ENCODE results near the gene LRRC28. TPM values are rescaled to one million over a fixed set of nuclear protein-coding genes. Genes with fewer than 3 reads are reported as not detected.
"Not testable (repeated sequence)": the region's sequence is repeated elsewhere in the genome, so short reads cannot be mapped to it uniquely, and the experiment has no call there.

Gene LRRC28
- 10 to 100 TPM; 24.1 to 36.5 (median 33.4) TPM for polyA plus RNA-seq (ENCODE audit: insufficient read length in 4 of 4)

DNA sequence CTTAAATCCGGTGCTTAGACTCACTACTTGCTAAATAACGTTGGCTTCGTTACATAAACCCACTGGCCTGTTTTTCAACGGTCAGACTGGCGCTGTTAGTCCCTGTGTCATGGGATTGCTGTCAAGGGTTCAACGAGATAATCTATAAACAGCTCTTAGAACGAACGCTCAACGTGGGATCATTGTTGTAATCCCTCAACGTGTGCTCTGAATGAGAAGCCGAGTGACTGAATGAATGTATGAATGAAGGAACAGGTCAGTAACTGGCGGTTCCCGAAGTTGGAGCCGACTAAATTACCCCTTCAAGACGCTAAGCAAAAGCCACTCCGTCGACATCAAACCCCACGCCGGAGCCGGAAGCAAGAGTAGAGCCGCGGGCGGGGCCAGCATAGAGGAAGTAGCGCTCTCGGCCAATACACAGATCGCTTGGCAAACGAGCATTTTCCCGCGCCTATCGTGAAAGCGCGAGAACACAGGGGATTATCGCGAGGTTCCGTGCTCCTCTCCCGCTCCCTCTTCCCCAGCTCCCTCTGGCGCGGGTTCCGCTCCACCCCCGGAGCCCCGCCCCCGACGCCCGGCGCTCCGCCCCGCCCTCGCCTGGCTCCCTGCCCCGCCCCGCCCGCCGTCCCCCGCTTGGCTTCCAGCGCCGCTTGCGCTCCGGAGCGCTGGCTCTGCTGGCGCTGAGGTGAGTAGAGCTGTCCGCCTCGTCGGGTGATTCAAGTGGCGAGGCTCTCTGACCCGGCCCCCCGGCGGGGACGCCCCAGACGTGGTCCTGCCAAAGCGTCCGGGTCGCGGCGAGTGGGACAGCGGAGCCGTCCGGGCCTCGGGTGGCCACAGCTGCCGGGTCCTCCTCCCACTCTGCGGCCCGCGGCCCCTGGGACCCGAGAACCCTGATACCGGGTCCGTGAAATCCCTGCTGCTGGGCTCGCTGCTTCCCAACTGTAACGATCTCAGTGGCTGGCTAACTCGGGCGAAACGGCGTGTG lies at the start of gene LRRC28:
Gene LRRC28, plus strand, starts transcription at position 625 of the 985 bp plus-strand sequence. CDS start 4,477 bp downstream, outside the sequence.
- peak; percentile 98 to 99 (median 99) for DNase-seq (ENCODE audit: low read depth in 4 of 4, low spot score in 3 of 4)

- no peak for DNase-seq (ENCODE audit: low read depth in 4 of 4, low spot score in 3 of 4)
Measured at GRCh38 chr15:99202176-99202552, 49.1 kb upstream of the LRRC28 start.

GRCh38 chr15:99207672-99208071 lies 43.6 kb upstream of the LRRC28 start:
- no peak for DNase-seq (ENCODE audit: low read depth in 4 of 4, low spot score in 3 of 4)

- no peak for DNase-seq (ENCODE audit: low read depth in 4 of 4, low spot score in 3 of 4)
Measured at GRCh38 chr15:99209326-99209725, 42.0 kb upstream of the LRRC28 start.

DNA sequence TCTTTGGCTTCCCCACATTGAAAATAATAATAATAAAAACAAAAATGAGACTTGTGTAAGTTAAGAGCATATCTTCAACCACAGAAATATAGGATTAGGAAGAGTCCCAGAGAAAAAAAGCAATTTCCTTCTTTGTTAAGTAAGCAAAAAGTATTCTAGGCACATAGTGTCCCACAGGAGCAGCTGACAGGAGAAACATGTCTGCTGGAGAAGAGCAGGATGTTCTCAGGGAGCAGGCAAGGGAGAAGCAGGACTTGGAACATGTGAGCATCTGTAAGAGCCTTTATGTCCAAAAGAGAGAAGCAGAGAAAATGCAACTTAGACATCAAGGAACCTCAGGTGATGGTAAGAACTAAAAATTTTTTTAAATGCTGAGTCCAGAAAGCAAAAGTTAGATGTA lies 40.9 kb upstream of the LRRC28 start:
- DNase-seq (ENCODE audit: low read depth in 4 of 4, low spot score in 3 of 4) = no peak

GRCh38 chr15:99211926-99212325 lies 39.4 kb upstream of the LRRC28 start:
- DNase-seq (ENCODE audit: low read depth in 4 of 4, low spot score in 3 of 4) = no peak

- no peak for DNase-seq (ENCODE audit: low read depth in 4 of 4, low spot score in 3 of 4)
Measured at GRCh38 chr15:99212406-99212805, 38.9 kb upstream of the LRRC28 start.

DNA sequence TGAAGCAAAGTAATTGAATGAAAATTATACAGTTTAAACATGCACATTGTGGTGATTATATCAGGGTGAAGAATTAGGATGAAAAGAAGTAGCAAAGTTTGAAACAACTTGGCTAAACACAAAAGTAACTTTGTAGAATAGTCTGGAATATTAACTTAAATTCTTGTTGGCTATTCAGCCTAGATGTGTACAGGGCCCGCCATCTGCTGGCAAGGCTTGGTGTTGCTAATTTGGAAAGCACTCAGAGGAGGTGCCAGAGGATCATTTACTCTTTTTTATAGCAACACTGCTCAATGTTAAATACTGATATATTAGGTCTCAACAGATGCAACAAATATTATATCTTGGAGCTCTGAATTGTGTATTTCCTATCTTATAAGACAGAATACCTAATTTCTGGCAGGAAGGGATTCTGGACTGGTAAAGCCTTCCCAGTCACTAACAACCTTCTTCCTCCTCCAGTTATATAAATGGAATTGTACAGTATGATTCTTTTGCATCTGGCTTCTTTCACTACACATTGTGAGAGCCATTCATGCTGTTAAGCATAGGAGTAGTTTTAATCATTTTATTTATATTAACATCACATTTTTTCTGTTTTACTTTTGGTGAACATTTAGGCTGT lies 38.0 kb upstream of the LRRC28 start:
- DNase-seq (ENCODE audit: low read depth in 4 of 4, low spot score in 3 of 4) = peak in 3 of 4 donors; percentile 20 to 32 (median 32)

GRCh38 chr15:99224372-99225214 lies 26.7 kb upstream of the LRRC28 start:
- DNase-seq (ENCODE audit: low read depth in 4 of 4, low spot score in 3 of 4) = no peak

GRCh38 chr15:99226802-99227201 lies 24.5 kb upstream of the LRRC28 start:
- no peak for DNase-seq (ENCODE audit: low read depth in 4 of 4, low spot score in 3 of 4)

DNA sequence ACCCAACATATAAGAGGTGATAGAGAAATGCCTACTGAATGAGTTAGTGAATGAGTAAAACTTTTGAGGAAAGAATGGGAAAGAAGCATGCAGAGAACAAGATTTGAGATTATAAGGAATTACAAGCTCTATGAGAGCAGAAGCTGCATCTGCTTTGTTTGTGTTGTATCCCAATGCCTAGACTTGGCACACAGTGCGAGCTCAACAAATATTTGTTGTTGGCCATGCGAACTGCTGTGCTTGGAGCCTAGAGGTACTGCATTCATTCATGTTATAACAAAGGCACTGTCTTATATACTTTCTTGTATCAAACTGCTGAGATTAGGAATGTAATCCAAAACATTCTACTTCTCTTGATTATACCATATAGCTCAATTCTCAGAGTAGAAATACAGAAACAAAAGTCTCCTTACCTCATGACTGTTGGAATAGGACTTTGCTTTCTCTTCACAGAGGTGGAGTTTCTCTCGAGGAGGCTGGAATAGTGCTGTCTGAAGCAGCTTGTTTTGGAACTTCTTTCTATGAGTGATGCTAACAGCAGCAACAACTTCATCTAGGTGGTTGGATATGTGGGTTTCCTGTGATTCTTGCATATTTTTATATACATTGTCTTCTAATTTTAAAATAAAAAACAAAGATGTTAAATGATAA lies 23.0 kb upstream of the LRRC28 start:
- DNase-seq (ENCODE audit: low read depth in 4 of 4, low spot score in 3 of 4) = no peak

GRCh38 chr15:99230867-99231266 lies 20.4 kb upstream of the LRRC28 start:
- DNase-seq (ENCODE audit: low read depth in 4 of 4, low spot score in 3 of 4) = no peak

DNA sequence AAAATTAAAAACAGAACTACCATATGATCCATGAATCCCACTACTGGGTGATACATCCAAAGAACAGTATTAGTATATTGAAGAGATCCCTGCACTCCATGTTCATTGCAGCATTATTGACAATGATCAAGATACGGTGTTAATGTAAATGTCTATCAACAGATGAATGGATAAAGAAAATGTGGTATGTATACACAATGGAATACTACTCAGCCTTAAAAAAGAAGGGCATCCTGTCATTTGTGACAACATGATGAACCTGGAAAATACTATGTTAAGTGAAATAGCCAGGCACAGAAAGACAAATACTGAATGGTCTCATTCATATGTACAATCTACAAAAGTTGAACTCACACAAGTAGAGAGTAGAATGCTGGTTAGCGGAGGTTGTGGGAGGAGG lies 18.5 kb upstream of the LRRC28 start:
- no peak for DNase-seq (ENCODE audit: low read depth in 4 of 4, low spot score in 3 of 4)

DNA sequence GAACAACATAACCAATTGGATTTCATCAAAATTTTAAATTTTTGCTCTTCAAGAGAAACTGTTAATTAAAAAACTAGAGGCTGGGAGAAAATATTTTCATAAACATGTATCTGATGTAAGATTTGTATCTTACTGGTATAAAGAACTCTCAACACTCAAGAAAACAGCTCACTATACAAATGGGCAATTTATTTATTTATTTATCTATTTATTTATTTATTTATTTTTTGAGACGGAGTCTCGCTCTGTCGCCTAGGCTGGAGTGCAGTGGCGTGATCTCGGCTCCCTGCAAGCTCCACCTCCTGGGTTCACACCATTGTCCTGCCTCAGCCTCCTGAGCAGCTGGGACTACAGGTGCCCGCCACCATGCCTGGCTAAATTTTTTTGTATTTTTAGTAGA lies 17.1 kb upstream of the LRRC28 start:
- DNase-seq (ENCODE audit: low read depth in 4 of 4, low spot score in 3 of 4) = not testable (repeated sequence)

GRCh38 chr15:99238849-99239248 lies 12.4 kb upstream of the LRRC28 start:
- DNase-seq (ENCODE audit: low read depth in 4 of 4, low spot score in 3 of 4) = no peak

DNA sequence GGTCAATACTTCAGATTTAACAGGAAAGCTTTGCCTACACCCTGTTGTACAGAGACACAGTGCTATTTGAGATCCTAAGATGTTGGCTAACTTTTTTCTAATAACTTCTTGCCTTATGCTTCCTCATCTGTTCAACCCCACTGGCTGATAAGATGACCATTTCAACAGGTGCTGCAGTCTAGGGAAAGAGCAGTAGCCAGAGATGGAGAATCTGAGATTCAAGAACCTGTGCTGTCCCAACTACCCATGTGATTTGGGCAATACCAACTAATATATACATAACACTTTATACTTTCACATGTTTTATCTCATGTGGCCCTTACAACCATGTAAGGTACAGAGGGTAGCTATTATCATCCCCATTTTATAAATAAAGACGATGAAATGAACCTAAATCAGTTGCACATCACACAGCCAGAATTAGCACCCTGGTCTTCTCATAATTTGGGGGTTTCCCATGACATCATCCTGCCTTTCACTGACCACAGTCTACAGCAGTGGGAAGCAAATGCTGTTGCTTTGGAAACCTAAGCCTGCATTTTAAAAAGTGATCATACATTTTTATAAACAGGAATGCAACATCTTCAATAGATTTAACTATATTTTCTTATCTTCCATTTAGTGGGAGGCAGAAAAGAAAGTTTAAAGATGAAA lies 11.6 kb upstream of the LRRC28 start:
- DNase-seq (ENCODE audit: low read depth in 4 of 4, low spot score in 3 of 4) = no peak

- DNase-seq (ENCODE audit: low read depth in 4 of 4, low spot score in 3 of 4) = no peak
Measured at GRCh38 chr15:99241752-99242151, 9.5 kb upstream of the LRRC28 start.

GRCh38 chr15:99244306-99244705 lies 7.0 kb upstream of the LRRC28 start:
- DNase-seq (ENCODE audit: low read depth in 4 of 4, low spot score in 3 of 4) = no peak

GRCh38 chr15:99247062-99247461 lies 4.2 kb upstream of the LRRC28 start:
- no peak for DNase-seq (ENCODE audit: low read depth in 4 of 4, low spot score in 3 of 4)
